ENCODE results near the gene GPR142.
A peak's percentile ranks its signal among the peaks of the same experiment; 100 is the strongest.

- TF ChIP-seq RAD21 (IDR thresholded peaks at IDR 0.05; ENCODE audit: low read length) (peak; percentile 99), CTCF (IDR thresholded peaks at IDR 0.05) (peak; percentile 52), EP300 (IDR thresholded peaks at IDR 0.05; ENCODE audit: borderline replicate concordance in 1 of 2, low read depth in 1 of 2, low read length in 1 of 2) (no peak), TEAD4 (IDR thresholded peaks at IDR 0.05; ENCODE audit: borderline replicate concordance, insufficient read depth) (no peak), ZBTB33 (IDR thresholded peaks at IDR 0.05; ENCODE audit: borderline replicate concordance, low read depth) (no peak), MAX (IDR thresholded peaks at IDR 0.05; ENCODE audit: low read depth) (no peak), GATA2 (CRISPR knock-in tag; IDR thresholded peaks at IDR 0.05) (no peak)
Observed at GRCh38 chr17:74379495-74380085, 12.3 kb downstream of the GPR142 start.

All from SK-N-SH (cell line).